HepG2 (cell line): Measurements from ENCODE around the gene ENTREP1. TPM values are rescaled to one million over a fixed set of nuclear protein-coding genes. Genes with fewer than 3 reads are reported as not detected.

ENCODE experiments used
- ATAC-seq: fragments of 200-7000 bp; cut with Tn5 transposase; 3 replicates; pipeline ENCODE4 v1.9.1; 2020; ENCODE audit warnings: mild to moderate bottlenecking, moderate library complexity
- BruUV-seq: library from RNA; stranded (reverse); fragments of 400-500 nt; replicated peaks from 2 replicates; lab custom pipeline; 2021; lab: Mats Ljungman, UMichigan
- CTCF ChIA-PET: fragments of 300-600 bp; formaldehyde crosslinking; extraction: SDS; loops from one replicate; lab custom pipeline; 2021; ENCODE audit warnings: low total read pairs, inconsistent platforms, low intra/inter-chr PET ratio; lab: Yijun Ruan, JAX
- POLR2A ChIA-PET: fragments of 350-600 bp; sonication (Branson Sonifier 250); formaldehyde crosslinking; loops from one replicate; lab custom pipeline; 2020; ENCODE audit warnings: antibody characterized with exemption, inconsistent platforms; lab: Yijun Ruan, JAX
- DNase-seq: peaks from one replicate; pipeline ENCODE4 v3.0.0-alpha.2; 2015; ENCODE audit warnings: low spot score
- FAIRE-seq: peaks from 3 replicates; lab custom pipeline; 2011; peaks lifted over from hg19 to GRCh38; lab: Jason Lieb, UNC
- H2AFZ ChIP-seq: one replicate; pipeline ENCODE4 v1.6.1; 2011; ENCODE audit warnings: low read length, inconsistent platforms
- H3K27ac ChIP-seq: fragments of 300-600 bp; 3 replicates; pipeline ENCODE4 v1.8.0; 2011; ENCODE audit warnings: mixed run types, mild to moderate bottlenecking, mixed read lengths, low read length, inconsistent platforms; ENCODE audit not compliant: insufficient read depth; ENCODE audit errors: extremely low read length
- H3K27me3 ChIP-seq, 2 experiments: fragments of 200-600 bp in 1 of 2; 2 replicates in 1 of 2; 3 replicates in 1 of 2; pipeline versions ENCODE4 v1.6.0 to v1.8.0; 2011; ENCODE audit warnings: low read length in 2 of 2, mild to moderate bottlenecking in 2 of 2, moderate library complexity in 2 of 2, inconsistent platforms in 1 of 2; ENCODE audit not compliant: insufficient read depth in 2 of 2, control insufficient read depth in 1 of 2
- H3K36me3 ChIP-seq, 2 experiments: fragments of 200-600 bp in 1 of 2; replicated peaks in 1 of 2; 2 replicates in 1 of 2; 3 replicates in 1 of 2; pipeline versions ENCODE4 v1.5.1 to v1.8.0; 2011; ENCODE audit warnings: low read length in 2 of 2, inconsistent platforms in 1 of 2; ENCODE audit not compliant: insufficient read depth in 2 of 2, control insufficient read depth in 1 of 2
- H3K4me1 ChIP-seq: 2 replicates; pipeline ENCODE4 v1.5.1; 2012; ENCODE audit warnings: low read length, inconsistent platforms; ENCODE audit not compliant: insufficient read depth
- H3K4me2 ChIP-seq: 2 replicates; pipeline ENCODE4 v1.6.0; 2011; ENCODE audit warnings: low read depth, low read length, inconsistent platforms
- H3K4me3 ChIP-seq, 3 experiments: fragments of 200-600 bp in 1 of 3; sonication (generic), shearing (Covaris generic) in 1 of 3; replicated peaks in 1 of 3; 2 replicates each; pipeline ENCODE4 v1.5.1; 2011 to 2016; ENCODE audit warnings: low read length in 3 of 3, inconsistent platforms in 2 of 3, low read depth in 2 of 3, mild to moderate bottlenecking in 2 of 3, control low read depth in 1 of 3, mixed read lengths in 1 of 3; ENCODE audit not compliant: insufficient read depth in 1 of 3
- H3K79me2 ChIP-seq: one replicate; pipeline ENCODE4 v1.6.1; 2011; ENCODE audit warnings: low read length, inconsistent platforms; ENCODE audit not compliant: insufficient read depth
- H3K9ac ChIP-seq: 2 replicates; pipeline ENCODE4 v1.6.0; 2011; ENCODE audit warnings: mild to moderate bottlenecking, low read depth, low read length, inconsistent platforms; ENCODE audit not compliant: insufficient read depth
- H3K9me3 ChIP-seq: 2 replicates; pipeline ENCODE4 v1.5.1; 2012; ENCODE audit warnings: mild to moderate bottlenecking, low read length
- H4K20me1 ChIP-seq: 2 replicates; pipeline ENCODE4 v1.6.0; 2011; ENCODE audit warnings: inconsistent platforms, mild to moderate bottlenecking, low read length, moderate library complexity; ENCODE audit not compliant: insufficient read depth
- FOXA1 ChIP-seq, 2 experiments: fragments of 450-650 bp in 1 of 2; sonication (generic) in 1 of 2; formaldehyde crosslinking in 1 of 2; IDR thresholded peaks; 2 replicates each; pipeline versions ENCODE4 v1.4.0 to v1.6.1; 2016 to 2020; ENCODE audit warnings: missing genetic modification reagents in 1 of 2
- FOXP1 ChIP-seq, 2 experiments: fragments of 450-650 bp in 1 of 2; IDR thresholded peaks; 2 replicates each; pipeline ENCODE4 v1.6.1; 2017 to 2018; ENCODE audit warnings: antibody characterized with exemption in 1 of 2
- HOXA3 ChIP-seq: sonication (generic); formaldehyde crosslinking; IDR thresholded peaks from 2 replicates; pipeline ENCODE4 v1.5.0; 2020; ENCODE audit warnings: missing genetic modification reagents
- ISX ChIP-seq: sonication (generic); formaldehyde crosslinking; conservative IDR thresholded peaks from 2 replicates; pipeline ENCODE4 v1.5.0; 2020; ENCODE audit warnings: missing genetic modification reagents
- PITX1 ChIP-seq: sonication (generic); formaldehyde crosslinking; IDR thresholded peaks from 2 replicates; pipeline ENCODE4 v1.5.1; 2020; ENCODE audit warnings: mild to moderate bottlenecking, missing genetic modification reagents
- POGZ ChIP-seq: sonication (generic); formaldehyde crosslinking; IDR thresholded peaks from 2 replicates; pipeline ENCODE4 v1.4.0; 2020; ENCODE audit warnings: mild to moderate bottlenecking, missing genetic modification reagents
- RXRB ChIP-seq: IDR thresholded peaks from 2 replicates; pipeline ENCODE4 v1.6.1; 2016; ENCODE audit warnings: borderline replicate concordance, missing genetic modification reagents, missing compliant biosample characterization
- TEAD2 ChIP-seq: sonication (generic); formaldehyde crosslinking; IDR thresholded peaks from 2 replicates; pipeline ENCODE4 v1.9.0; 2021; ENCODE audit warnings: missing genetic modification reagents
- ZNF142 ChIP-seq: sonication (generic); formaldehyde crosslinking; IDR thresholded peaks from 2 replicates; pipeline ENCODE4 v1.4.0; 2020; ENCODE audit warnings: missing genetic modification reagents
- ZNF235 ChIP-seq: sonication (generic); formaldehyde crosslinking; IDR thresholded peaks from 2 replicates; pipeline ENCODE4 v1.8.1; 2023; ENCODE audit warnings: mild to moderate bottlenecking, missing genetic modification reagents, borderline replicate concordance
- ZNF263 ChIP-seq: sonication (generic); formaldehyde crosslinking; IDR thresholded peaks from 2 replicates; pipeline ENCODE4 v1.4.0; 2020; ENCODE audit warnings: missing genetic modification reagents
- ZNF343 ChIP-seq: sonication (generic); formaldehyde crosslinking; IDR thresholded peaks from 2 replicates; pipeline ENCODE4 v1.4.0; 2020; ENCODE audit warnings: mild to moderate bottlenecking, missing genetic modification reagents
- ZNF563 ChIP-seq: sonication (generic); formaldehyde crosslinking; IDR thresholded peaks from 2 replicates; pipeline ENCODE4 v1.8.0; 2022; ENCODE audit warnings: mild to moderate bottlenecking, moderate library complexity, missing genetic modification reagents
- ZNF724P ChIP-seq: sonication (generic); formaldehyde crosslinking; IDR thresholded peaks from 2 replicates; pipeline ENCODE4 v1.8.0; 2022; ENCODE audit warnings: missing genetic modification reagents, borderline replicate concordance
- ZNF766 ChIP-seq: sonication (generic); formaldehyde crosslinking; IDR thresholded peaks from 2 replicates; pipeline ENCODE4 v1.5.0; 2020; ENCODE audit warnings: missing genetic modification reagents, borderline replicate concordance
- WGBS: methylation state at CpG from one replicate; pipeline ENCODE4 v1.1.6; 2017; ENCODE audit warnings: low lambda C conversion rate; 5-methylcytosine and 5-hydroxymethylcytosine counted together
- in situ Hi-C: cut with HindIII; loops from 2 replicates; pipeline ENCODE4 v1.10.0; 2017; ENCODE audit warnings: low pct_unique_long_range_greater_than_20kb; ENCODE audit not compliant: extremely low pct_ligation_motif_present
- intact Hi-C: fragments of 100-400 bp; cut with micrococcal nuclease; formaldehyde crosslinking; loops from one replicate; pipeline ENCODE4 v1.10.0; 2022; ENCODE audit not compliant: unreplicated experiment
- polyA plus RNA-seq, 8 experiments: library from polyadenylated mRNA; depleted of rRNA in 3 of 8; stranded (reverse) in 7 of 8; unstranded in 1 of 8; fragments of >200 nt; fragmentation: Illumina TruSeq in 4 of 8; extraction: Trizol in 4 of 8; gene quantifications; 2 replicates each; pipeline versions ENCODE4 v1.2.1 to v1.2.3, GENCODE V29; 2011 to 2016; ENCODE audit warnings: low read depth in 4 of 8, missing spikeins in 1 of 8, mixed read lengths in 1 of 8; ENCODE audit not compliant: insufficient read depth in 1 of 8
- total RNA-seq, 5 experiments: library from RNA; depleted of rRNA; stranded (reverse); fragments of >200 nt; fragmentation: Illumina TruSeq; extraction: Trizol; gene quantifications; 2 replicates each; pipeline ENCODE4 v1.2.3, GENCODE V29; 2016; ENCODE audit warnings: low read depth in 1 of 5
- TF ChIP-seq, protein P1 (sequence below): fragments of 450-650 bp; IDR thresholded peaks from 2 replicates; pipeline ENCODE4 v1.6.1; 2017
- TF ChIP-seq, protein P2 (sequence below): sonication (generic); formaldehyde crosslinking; IDR thresholded peaks from 2 replicates; pipeline ENCODE4 v1.5.1; 2020; ENCODE audit warnings: missing genetic modification reagents, mild to moderate bottlenecking, borderline replicate concordance

The ENTREP1 gene
- total and polyA plus RNA-seq, 2 of the 13 experiments (the other 11 are each of a cell fraction or from before 2014, with no cell fraction given) = not detected

- in situ Hi-C loops = no loop called here
- no peaks in the 10 kb centered on the region for H3K36me3 ChIP-seq
- no peaks in the 10 kb centered on the region for H3K79me2 ChIP-seq
- no peaks in the 10 kb centered on the region for H3K9me3 ChIP-seq
- intact Hi-C loops = loop anchor here (5.0 kb wide), 1 partner anchor 52 kb away; no protein-coding TSS in a partner anchor
- no peak overlapping the region for H3K4me3 ChIP-seq
- no peak overlapping the region for H3K27ac ChIP-seq
- WGBS = 36% methylated on average over 5 of the region's 5 CpGs
- no peak overlapping the region for H3K9ac ChIP-seq
- H3K4me2 ChIP-seq = no peak overlapping the region
- DNase-seq (no peak), FAIRE-seq (no peak), ATAC-seq (no peak)
- no TSS peak for BruUV-seq
- POLR2A ChIA-PET = no interaction called here
- H4K20me1 ChIP-seq = no peaks in the 10 kb centered on the region
- CTCF ChIA-PET = no interaction called here
- no peak overlapping the region for H2AFZ ChIP-seq
- no peaks in the 10 kb centered on the region; a peak in 1 of 5 replicates for H3K27me3 ChIP-seq
- no peaks in the 10 kb centered on the region for H3K4me1 ChIP-seq
- TF ChIP-seq ZNF343 (CRISPR knock-in tag) (no peak), HOXA3 (CRISPR knock-in tag) (no peak), PITX1 (CRISPR knock-in tag) (no peak), ZNF263 (CRISPR knock-in tag) (no peak), FOXP1 (IDR thresholded peaks at IDR 0.05) (no peak), FOXP1 (CRISPR knock-in tag; IDR thresholded peaks at IDR 0.05) (no peak), ZNF766 (CRISPR knock-in tag) (no peak), RXRB (no peak), POGZ (no peak), ZNF563 (CRISPR knock-in tag) (no peak), ZNF724P (CRISPR knock-in tag) (no peak), TEAD2 (no peak), ZNF142 (CRISPR knock-in tag) (no peak), ISX (CRISPR knock-in tag) (no peak), FOXA1 (IDR thresholded peaks at IDR 0.05) (no peak), FOXA1 (CRISPR knock-in tag; IDR thresholded peaks at IDR 0.05) (no peak), ZNF235 (CRISPR knock-in tag) (no peak)
- TF ChIP-seq, protein P1, sequence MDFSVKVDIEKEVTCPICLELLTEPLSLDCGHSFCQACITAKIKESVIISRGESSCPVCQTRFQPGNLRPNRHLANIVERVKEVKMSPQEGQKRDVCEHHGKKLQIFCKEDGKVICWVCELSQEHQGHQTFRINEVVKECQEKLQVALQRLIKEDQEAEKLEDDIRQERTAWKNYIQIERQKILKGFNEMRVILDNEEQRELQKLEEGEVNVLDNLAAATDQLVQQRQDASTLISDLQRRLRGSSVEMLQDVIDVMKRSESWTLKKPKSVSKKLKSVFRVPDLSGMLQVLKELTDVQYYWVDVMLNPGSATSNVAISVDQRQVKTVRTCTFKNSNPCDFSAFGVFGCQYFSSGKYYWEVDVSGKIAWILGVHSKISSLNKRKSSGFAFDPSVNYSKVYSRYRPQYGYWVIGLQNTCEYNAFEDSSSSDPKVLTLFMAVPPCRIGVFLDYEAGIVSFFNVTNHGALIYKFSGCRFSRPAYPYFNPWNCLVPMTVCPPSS = no peak
- TF ChIP-seq, protein P2, sequence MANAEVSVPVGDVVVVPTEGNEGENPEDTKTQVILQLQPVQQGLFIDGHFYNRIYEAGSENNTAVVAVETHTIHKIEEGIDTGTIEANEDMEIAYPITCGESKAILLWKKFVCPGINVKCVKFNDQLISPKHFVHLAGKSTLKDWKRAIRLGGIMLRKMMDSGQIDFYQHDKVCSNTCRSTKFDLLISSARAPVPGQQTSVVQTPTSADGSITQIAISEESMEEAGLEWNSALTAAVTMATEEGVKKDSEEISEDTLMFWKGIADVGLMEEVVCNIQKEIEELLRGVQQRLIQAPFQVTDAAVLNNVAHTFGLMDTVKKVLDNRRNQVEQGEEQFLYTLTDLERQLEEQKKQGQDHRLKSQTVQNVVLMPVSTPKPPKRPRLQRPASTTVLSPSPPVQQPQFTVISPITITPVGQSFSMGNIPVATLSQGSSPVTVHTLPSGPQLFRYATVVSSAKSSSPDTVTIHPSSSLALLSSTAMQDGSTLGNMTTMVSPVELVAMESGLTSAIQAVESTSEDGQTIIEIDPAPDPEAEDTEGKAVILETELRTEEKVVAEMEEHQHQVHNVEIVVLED (CRISPR knock-in tag) = no peak
Measured at GRCh38 chr9:69279084-69279731, 45.8 kb upstream of the ENTREP1 start.
